NCI-H1092 (cell line): ENCODE results near the gene EWSR1.

Source experiments
- DNase-seq: peaks from one replicate; lab custom pipeline; 2025; lab: John Stamatoyannopoulos, UW

Gene EWSR1

DNA sequence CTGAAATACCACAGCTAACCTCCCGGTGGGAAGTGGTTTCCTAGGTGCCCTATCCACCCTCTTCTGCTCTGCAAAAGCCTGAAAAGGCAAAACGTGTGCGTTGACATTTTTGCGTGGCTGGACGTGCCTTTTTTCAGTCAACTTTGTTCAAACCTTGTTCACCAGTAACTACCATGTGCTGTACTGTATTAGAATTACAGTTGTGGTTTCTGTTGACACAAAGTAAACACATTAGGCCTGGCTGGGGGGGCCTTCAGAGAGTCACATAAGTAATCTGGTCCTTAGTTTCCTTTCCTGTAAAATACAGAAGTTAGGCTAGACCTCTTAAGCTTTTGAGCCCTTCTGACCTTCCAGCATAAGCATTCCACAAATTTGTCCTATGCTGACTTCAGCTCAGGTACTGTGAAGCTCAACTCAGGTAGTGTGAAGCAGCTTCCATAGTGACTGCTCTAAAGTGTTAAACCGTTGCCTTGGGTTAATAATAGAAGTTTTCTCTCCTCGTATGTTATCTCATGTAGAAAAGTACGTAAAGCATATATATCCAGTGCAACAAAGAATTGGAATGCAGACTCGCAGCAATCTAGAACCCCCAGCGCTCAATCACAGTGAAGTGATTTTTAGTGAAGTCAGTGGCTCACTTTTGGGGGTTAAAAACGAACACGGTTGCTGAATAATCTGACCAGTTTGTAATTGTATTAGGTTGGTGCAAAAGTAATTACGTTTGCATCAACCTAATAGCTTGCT lies 1.8 kb downstream of the EWSR1 start:
- no peak for DNase-seq

- DNase-seq, result no peak
These were observed 2.6 kb downstream of the EWSR1 start for GRCh38 chr22:29270475-29271271.

- DNase-seq, result no peak
These were observed 4.6 kb downstream of the EWSR1 start for GRCh38 chr22:29272624-29273023.

DNA sequence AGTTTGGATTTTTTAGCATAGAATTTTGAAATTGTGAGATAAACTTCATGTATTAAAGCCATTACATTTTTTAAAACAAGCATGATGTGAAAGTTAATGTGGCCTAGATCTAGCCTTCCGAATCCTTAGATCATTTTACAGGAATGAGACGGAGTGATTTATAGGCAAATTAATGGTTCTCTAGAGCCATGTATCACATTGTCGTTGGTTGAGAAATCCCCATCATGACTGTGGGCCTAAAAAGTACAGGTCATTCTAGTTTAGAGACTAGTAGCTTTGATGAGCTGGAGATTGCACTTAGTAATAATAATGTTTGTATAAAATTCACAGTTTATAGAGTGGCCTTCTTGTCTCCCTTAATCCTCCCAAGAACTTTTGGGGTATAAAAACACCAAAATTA lies 7.1 kb downstream of the EWSR1 start:
- DNase-seq, result no peak

- no peak for DNase-seq
These were observed 7.9 kb downstream of the EWSR1 start for GRCh38 chr22:29275819-29276565.

- DNase-seq, result no peak
These were observed 9.9 kb downstream of the EWSR1 start for GRCh38 chr22:29277927-29278326.

DNA sequence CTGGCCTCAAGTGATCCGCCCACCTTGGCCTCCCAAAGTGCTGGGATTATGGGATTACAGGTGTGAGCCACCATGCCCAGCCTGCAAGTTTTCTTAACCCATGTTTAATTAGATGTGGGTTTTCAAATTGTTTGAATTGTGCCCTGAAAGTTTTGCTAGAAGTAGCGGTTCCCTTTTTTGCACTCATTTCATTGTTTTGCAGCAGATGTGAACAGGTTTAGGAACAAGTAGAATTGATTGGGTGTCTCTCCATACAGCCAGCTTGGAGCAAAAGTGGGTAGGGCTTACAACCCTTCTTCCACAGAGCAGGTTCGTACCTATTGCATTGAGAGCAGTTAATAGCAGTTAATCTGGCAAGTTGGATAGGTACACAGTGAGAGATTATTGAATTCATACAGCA lies 16.1 kb downstream of the EWSR1 start:
- DNase-seq, result no peak

- DNase-seq, result no peak
These were observed 20.8 kb downstream of the EWSR1 start for GRCh38 chr22:29288837-29289236.

DNA sequence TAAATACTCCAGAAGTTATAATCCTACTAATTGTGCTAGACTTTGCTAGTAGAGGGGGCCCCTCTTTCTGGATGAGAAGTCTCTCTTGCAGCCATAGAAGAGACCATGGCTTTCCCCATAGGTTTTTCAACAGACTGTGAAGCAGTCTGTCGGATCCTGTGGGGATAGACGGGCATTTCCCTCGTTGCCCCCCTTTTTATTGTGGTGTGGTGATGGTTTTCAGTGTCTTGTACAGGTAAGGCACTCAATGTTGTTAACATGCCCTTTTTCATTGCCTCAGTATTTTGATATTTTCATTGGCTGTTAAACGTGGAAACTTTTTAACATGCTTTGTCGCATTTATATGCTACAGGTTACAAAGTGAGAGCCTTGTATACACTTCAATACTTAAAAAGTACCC lies 22.0 kb downstream of the EWSR1 start:
- no peak for DNase-seq

GRCh38 chr22:29291215-29291614 lies 23.1 kb downstream of the EWSR1 start:
- no peak for DNase-seq

- no peak for DNase-seq
These were observed 24.3 kb downstream of the EWSR1 start for GRCh38 chr22:29292379-29292778.

DNA sequence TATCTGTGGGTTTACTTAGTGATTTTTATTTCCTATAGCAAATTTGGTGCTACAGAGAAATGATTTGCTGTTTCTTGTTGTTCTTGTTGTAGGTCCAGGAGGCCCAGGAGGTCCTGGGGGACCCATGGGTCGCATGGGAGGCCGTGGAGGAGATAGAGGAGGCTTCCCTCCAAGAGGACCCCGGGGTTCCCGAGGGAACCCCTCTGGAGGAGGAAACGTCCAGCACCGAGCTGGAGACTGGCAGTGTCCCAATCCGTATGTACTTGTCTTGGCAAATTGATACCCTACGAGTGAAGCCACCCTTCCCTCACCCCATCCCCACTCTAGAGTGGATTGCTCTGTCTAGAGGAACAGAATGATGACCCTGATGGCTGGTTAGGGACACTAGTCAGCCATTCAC lies 30.6 kb downstream of the EWSR1 start:
- no peak for DNase-seq

- no peak for DNase-seq
These were observed 31.2 kb downstream of the EWSR1 start for GRCh38 chr22:29299136-29299900.

- no peak for DNase-seq
These were observed 32.4 kb downstream of the EWSR1 start for GRCh38 chr22:29300467-29300806.

DNA sequence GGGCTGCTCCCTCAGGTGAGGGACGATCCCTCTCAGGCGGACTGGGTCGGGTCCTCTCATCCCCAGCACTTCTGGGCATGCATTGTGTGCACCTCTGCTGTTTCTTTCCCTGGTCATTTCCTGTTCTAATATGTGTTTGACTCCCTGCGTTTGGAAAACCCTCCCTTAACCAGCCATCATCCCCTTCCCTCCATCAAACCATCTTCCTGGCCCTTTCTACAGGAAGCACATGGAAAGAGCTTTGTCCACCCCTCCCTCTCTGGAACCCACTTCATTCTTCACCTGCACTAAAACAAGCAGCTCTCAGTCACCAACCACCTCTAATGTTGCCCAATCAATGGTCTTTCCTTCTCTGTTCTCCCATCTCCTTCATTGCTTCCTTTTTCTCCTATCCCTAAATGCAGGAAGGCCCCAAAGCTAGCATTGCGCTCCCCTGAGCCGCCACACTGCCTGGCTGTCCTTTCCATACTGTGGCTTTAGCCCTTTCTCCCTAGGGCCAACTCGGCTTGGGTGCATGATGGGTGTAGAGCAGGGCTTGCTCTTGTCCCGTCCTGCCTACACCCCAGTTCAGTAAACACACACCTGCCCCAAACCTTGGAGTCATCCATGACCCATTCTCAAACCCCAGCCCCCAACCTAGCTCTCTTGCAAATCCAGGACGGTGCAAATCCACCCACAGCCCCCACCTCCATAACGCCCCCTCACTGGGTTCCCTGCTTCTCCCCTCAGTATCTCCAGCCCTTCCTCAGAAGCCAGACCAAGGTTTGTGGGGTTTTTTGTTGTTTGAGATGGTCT lies 32.9 kb downstream of the EWSR1 start:
- no peak for DNase-seq

- no peak for DNase-seq
These were observed 33.8 kb downstream of the EWSR1 start for GRCh38 chr22:29301716-29302401.

- DNase-seq, result no peak
These were observed 34.3 kb downstream of the EWSR1 start for GRCh38 chr22:29302402-29302680.

- no peak for DNase-seq
These were observed 34.8 kb downstream of the EWSR1 start for GRCh38 chr22:29302681-29303465.

DNA sequence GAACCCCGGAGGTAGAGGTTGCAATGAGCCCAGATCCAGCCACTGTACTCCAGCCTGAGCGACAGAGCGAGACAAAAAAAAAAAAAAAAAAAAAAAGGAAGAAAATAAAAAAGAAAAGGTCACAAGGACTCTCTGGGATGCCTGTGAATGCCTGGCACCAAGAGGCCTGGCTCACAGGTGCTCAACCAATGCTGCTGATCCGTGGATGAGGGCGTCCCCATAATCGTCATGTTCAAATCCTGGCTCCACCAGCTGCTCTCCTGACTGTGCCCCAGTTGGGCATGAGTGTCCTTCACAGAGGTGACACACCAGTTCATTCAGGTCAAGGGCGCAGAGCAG lies 37.7 kb downstream of the EWSR1 start:
- no peak for DNase-seq

DNA sequence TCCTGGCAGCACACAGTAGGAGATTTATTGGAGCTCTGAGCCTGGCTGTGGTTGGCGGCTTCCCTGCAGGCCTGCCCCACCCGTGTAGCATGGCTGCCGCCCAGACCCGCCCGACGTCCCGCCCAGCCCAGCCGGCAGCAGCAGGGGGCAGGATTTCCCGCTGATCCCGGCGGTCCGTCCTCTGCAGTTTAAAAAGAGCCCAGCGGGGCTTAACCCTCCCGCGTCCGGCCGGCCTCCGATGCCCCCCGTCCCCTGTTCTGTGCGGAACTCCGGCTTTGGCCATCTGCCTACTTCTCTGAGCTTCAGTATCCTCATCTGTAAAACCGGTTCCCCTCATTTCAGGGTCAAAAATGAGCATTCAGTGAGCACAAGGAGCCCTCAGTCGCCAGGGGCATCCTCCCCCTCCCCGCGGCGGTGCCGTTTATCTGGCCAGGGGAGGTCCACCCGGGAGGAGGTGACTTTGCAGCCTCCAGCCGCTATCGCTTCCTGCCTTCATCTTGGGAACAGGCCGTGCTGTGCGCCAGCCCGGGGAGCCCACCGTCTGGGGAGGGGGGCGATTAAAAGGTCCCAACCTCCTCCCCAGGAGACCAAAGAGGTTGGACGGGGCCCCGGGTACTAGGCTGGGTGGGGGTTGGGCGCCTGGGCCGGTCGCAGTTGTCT lies 38.2 kb downstream of the EWSR1 start, which contains the start of gene GAS2L1:
Gene GAS2L1 (plus strand): TSS at position 476 of the 660 bp plus-strand sequence. CDS start 1,456 bp downstream, outside the sequence.
- DNase-seq, result no peak
